HG03520 (cell line): ENCODE results near the gene TTYH1.

Experiments
- ATAC-seq: cut with Tn5 transposase; IDR thresholded peaks from one replicate; pipeline ENCODE4 v1.9.1; 2021; ENCODE audit warnings: mild to moderate bottlenecking, moderate library complexity; ENCODE audit not compliant: unreplicated experiment

The TTYH1 gene

GRCh38 chr19:54421169-54421516 lies 5.9 kb downstream of the TTYH1 start:
- no peak for ATAC-seq

- ATAC-seq, result no peak
Observed at GRCh38 chr19:54421521-54421920, 6.3 kb downstream of the TTYH1 start.

- no peak for ATAC-seq
Observed at GRCh38 chr19:54422136-54422535, 6.9 kb downstream of the TTYH1 start.

- no peak for ATAC-seq
Observed at GRCh38 chr19:54424201-54424600, 8.9 kb downstream of the TTYH1 start.

GRCh38 chr19:54424660-54425381 lies 9.6 kb downstream of the TTYH1 start:
- ATAC-seq, result no peak

GRCh38 chr19:54425382-54425723 lies 10.1 kb downstream of the TTYH1 start:
- no peak for ATAC-seq

DNA sequence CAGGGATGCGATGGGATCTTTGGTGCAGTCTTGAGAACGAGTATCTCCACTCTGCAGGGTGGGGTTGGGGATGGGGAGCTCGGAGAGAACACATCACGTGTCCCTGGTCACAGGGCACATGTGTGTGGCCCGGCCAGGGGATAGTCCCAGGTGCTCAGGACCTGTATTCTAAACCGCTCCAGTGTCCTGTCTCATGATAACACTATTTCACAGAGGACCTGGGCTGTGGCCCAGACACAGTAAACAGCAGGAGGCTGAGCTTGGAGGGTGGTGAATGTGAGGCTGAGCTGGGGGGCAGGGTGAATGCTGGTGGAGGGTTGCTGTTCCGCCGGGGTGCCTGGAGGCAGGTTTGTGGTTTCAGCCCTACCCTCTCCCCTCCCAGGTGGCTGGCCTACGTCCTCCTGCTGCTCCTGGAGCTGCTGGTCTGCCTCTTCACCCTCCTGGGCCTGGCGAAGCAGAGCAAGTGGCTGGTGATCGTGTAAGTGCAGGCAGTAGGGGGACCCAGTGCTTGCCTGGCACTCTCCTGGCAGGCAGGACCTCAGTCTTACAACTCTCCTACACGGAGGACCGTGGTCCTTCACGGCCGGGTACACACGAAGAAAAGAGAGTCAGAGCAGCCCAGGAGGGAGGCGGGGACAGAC lies 11.1 kb downstream of the TTYH1 start:
- no peak for ATAC-seq

DNA sequence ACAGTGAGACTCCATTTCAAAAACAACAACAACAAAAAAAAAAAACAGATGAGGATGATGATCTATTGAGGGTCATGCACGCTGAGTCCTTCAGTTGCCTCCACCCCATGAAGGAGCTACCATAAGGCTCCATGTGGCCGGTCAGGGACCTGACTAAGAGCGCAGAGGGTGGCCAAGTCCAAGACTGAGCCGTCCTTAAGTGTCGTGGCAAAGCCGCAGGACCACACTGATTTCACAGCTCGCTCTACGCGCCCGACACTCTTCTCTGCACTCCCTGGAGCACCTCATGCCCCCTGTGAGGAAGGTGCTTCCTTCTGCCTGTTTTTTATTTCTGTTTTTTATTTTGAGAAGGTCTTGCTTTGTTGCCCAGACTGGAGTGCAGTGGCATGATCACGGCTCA lies 12.3 kb downstream of the TTYH1 start:
- no peak for ATAC-seq

DNA sequence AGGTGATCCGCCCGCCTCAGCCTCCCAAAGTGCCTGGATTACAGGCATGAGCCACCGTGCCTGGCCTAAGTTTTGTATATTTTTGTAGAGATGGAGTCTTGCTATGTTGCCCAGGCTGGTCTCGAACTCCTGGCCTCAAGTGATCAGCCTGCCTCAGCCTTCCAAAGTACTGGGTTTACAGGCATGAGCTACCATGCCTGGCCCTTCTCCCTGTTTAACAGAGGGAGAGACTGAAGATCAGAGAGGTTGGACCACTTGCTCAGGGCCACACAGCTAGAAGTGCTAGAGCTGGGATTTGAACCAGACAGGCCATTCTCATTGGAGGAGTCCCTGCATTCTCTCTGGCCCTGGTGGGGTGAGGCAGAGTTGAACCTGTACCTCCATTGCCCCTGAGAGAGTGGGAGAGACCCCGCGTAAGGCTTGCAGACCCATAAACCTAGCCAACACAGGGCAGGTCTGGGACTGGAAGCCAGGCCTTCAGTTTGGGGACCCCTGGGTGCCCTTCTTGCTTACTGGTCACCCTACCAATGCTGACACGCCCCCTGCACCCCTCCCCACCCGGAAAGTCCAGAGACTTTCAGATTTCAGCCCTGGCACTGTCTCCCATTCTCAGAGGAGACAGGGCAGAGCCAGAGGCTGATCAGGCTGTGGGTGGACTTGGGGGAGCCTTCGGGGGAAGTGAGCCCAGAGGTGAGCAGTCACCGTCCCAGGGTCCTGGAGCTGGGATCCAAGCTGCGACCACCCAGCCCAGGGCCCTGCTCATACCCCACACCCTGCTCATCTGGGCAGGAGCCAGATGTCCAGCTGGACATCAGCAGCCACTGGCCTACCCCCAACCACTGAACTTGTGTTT lies 13.3 kb downstream of the TTYH1 start:
- no peak for ATAC-seq

- no peak for ATAC-seq
Observed at GRCh38 chr19:54429176-54429495, 13.9 kb downstream of the TTYH1 start.

GRCh38 chr19:54429545-54430227 lies 14.4 kb downstream of the TTYH1 start:
- no peak for ATAC-seq

- ATAC-seq, result no peak
Observed at GRCh38 chr19:54430306-54431254, 15.3 kb downstream of the TTYH1 start.

DNA sequence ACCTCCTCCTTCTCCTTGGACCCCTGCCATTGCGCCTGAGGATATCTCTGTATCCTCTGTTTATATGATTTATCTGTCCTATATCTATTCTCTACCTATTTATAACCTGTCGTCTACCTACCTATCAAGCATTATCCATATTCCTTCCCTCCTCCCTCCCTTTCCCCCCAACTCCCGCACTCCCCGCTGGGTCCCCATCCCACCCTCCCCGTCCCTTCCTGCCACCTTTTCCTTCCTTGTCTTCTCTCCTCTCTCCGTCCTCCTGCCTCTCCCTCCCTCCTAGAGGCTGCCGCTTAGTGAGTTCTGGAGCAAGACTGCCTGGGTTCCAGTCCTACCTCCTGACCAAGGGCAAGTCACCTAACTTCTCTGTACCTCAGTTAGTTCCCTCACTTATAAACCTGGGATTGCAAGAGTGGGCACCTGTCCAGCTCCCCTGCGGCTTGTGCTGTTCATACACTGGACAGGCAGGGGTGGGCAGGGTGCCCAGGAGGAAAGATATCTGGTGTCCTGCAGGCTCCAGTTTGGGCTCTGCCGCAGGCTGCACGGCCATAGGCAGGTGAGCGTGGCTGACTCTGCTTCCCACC lies 16.1 kb downstream of the TTYH1 start:
- ATAC-seq, result no peak

DNA sequence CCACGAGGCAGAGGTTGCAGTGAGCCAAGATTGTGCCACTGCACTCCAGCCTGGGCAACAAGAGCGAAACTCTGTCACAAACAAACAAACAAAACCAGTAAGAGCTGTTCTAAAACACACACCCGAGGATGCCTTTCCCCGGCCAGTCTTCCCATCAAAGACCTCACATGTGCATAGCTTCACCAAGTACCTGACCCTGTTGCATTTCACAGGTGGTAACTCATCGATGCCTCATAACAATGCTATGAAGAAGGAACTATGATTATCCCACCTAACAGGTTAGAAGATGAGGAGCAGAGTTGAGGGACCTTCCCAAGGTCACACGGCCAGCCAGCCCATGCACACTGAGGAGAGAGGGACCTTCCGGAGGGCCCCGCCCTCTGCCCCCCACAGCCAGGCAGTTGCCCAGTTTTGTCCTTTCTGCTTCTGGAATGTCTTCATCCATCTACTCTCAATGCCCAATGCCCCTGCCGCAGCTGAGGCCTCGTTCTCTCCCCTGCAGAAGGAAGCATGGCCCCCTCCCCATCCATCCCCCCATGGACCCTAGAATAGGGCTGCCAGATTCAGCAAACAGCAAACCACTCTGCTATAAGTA lies 17.0 kb downstream of the TTYH1 start:
- no peak for ATAC-seq

GRCh38 chr19:54433697-54434096 lies 18.4 kb downstream of the TTYH1 start:
- ATAC-seq, result no peak

DNA sequence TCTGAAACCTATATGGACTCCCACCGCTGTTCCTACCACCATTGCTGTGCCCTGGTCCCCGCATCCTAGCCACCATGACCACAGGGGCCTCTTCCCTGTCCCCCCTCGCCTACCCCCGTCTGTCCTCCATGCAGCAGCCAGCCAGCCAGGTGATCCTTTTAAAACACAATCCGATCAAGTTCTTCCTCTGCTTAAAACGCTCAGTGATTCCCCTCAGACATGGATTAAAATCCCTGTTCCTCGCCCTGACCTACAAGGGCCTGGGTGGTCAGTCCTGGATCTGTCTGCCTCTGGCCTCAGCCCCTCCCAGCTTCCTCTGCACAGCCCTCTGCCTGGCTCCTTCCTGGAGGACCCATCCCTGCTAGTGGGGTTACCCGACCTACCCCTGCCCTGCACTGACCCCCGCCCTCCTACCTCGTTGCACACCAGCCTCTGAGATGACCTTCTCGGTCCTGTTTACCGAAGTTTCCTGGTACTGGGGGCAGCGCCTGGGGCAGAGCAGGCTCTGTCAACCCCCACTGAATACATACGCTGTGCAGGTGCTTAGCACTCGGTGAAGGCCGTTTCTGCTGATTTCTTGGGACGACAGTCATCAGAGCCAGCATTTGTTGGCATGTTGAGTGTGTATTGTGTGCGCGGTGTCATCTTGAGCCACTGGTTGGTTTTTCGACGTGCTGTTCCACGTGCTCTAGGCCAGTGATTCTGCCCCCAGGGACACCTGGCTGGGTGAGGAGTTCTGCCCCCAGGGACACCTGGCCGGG lies 19.0 kb downstream of the TTYH1 start:
- no peak for ATAC-seq

DNA sequence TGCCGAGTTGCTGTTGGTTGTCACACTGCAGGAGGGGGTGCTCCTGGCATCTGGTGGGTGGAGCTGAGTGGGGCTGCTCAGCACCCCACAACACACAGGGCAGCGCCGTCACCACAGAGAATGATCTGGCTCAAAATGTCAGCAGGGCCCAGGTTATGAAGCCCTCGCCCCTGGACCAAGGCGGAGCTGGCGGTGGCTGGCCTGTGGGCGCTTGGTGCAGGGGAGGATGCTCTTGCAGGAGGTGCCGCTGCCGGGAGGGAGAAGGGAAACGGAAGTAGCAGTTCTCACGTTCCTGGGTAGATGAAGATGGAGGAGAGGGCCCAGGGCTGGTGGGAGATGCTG lies 19.6 kb downstream of the TTYH1 start:
- ATAC-seq, result no peak

DNA sequence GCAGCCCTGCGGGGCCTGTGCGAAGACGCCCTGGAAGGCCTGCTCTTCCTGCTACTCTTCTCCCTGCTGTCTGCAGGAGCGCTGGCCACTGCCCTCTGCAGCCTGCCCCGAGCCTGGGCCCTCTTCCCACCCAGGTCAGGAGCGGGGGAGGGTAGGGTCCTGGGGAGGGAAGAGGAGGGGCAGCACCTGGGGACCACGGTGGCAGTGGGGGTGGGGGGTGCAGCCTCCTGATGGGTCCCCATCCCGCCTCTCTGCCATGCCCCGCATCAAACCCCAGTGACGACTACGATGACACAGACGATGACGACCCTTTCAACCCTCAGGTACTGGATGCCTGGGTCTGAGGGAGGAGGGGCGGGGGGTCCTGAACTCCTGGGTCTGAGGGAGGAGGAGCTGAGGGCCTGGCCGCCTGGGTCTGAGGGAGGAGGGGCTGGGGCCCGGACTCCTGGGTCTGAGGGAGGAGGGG lies 20.3 kb downstream of the TTYH1 start:
- ATAC-seq, result no peak

- no peak for ATAC-seq
Observed at GRCh38 chr19:54436031-54436523, 20.8 kb downstream of the TTYH1 start.
